ENCODE data around the gene MARK1.

- TF ChIP-seq SUZ12 (IDR thresholded peaks at IDR 0.05) (no peak), ARNT (IDR thresholded peaks at IDR 0.05) (no peak), LEF1 (IDR thresholded peaks at IDR 0.05; ENCODE audit: borderline replicate concordance) (no peak), FOXA1 (IDR thresholded peaks at IDR 0.05) (no peak), ZNF384 (IDR thresholded peaks at IDR 0.05) (no peak), CTBP1 (IDR thresholded peaks at IDR 0.05; ENCODE audit: borderline replicate concordance) (no peak), NFRKB (IDR thresholded peaks at IDR 0.05) (no peak), FOXM1 (IDR thresholded peaks at IDR 0.05; ENCODE audit: borderline replicate concordance) (no peak), BHLHE40 (IDR thresholded peaks at IDR 0.05; ENCODE audit: borderline replicate concordance) (no peak)
Measured at GRCh38 chr1:220699044-220699443, 171.1 kb downstream of the MARK1 start.

Measured in HEK293T (cell line).